WTC11 (cell line): ENCODE results near the gene UGGT1. TPM values are rescaled to one million over a fixed set of nuclear protein-coding genes. Genes with fewer than 3 reads are reported as not detected.
"Not testable (repeated sequence)": the region's sequence is repeated elsewhere in the genome, so short reads cannot be mapped to it uniquely, and the experiment has no call there.

Experiments used
- ATAC-seq: fragments of 200-7000 bp; cut with Tn5 transposase; 2 replicates; pipeline ENCODE4 v1.10.0; 2021; ENCODE audit warnings: mild to moderate bottlenecking, moderate library complexity
- CTCF ChIA-PET: fragments of 300-600 bp; sonication (Branson Sonifier 250); formaldehyde crosslinking; loops from one replicate; lab custom pipeline; 2021; ENCODE audit warnings: antibody characterized with exemption; lab: Charles Lee
- POLR2A ChIA-PET: fragments of 350-600 bp; sonication (Branson Sonifier 250); formaldehyde crosslinking; loops from one replicate; lab custom pipeline; 2021; ENCODE audit warnings: antibody characterized with exemption; lab: Charles Lee
- DNase-seq: peaks from one replicate; pipeline ENCODE4 v3.0.0; 2021; ENCODE audit warnings: low spot score
- H3K27ac Mint-ChIP-seq: 2 replicates; pipeline ENCODE4 v1.8.0; 2021; ENCODE audit warnings: mixed read lengths
- H3K27me3 Mint-ChIP-seq: 2 replicates; pipeline ENCODE4 v1.8.0; 2021; ENCODE audit warnings: low read depth, mild to moderate bottlenecking, moderate library complexity, mixed read lengths
- H3K36me3 Mint-ChIP-seq: 2 replicates; pipeline ENCODE4 v1.8.0; 2021; ENCODE audit warnings: mixed read lengths
- H3K4me1 Mint-ChIP-seq: 2 replicates; pipeline ENCODE4 v1.8.0; 2022; ENCODE audit warnings: mixed read lengths
- H3K4me3 Mint-ChIP-seq: 2 replicates; pipeline ENCODE4 v1.8.0; 2021; ENCODE audit warnings: mild to moderate bottlenecking, moderate library complexity, mixed read lengths
- H3K9me3 Mint-ChIP-seq: 2 replicates; pipeline ENCODE4 v1.8.0; 2021; ENCODE audit warnings: mixed read lengths
- ARID4B ChIP-seq: sonication (generic); formaldehyde crosslinking; IDR thresholded peaks from 2 replicates; pipeline ENCODE4 v1.8.0; 2023; ENCODE audit warnings: missing genetic modification reagents, mild to moderate bottlenecking, borderline replicate concordance
- FOXP1 ChIP-seq: sonication (generic); formaldehyde crosslinking; IDR thresholded peaks from 2 replicates; pipeline ENCODE4 v1.8.0; 2022; ENCODE audit warnings: missing genetic modification reagents, mild to moderate bottlenecking, moderate library complexity, borderline replicate concordance
- HMGA2 ChIP-seq: fragments of 250-450 bp; sonication (Bioruptor Pico); IDR thresholded peaks from 2 replicates; pipeline ENCODE4 v1.4.0; 2021; ENCODE audit warnings: mild to moderate bottlenecking, moderate library complexity
- HMGXB4 ChIP-seq: sonication (generic); formaldehyde crosslinking; IDR thresholded peaks from 2 replicates; pipeline ENCODE4 v1.8.1; 2023; ENCODE audit warnings: mild to moderate bottlenecking, moderate library complexity, missing genetic modification reagents
- IRF1 ChIP-seq: sonication (generic); formaldehyde crosslinking; IDR thresholded peaks from 2 replicates; pipeline ENCODE4 v1.8.0; 2023; ENCODE audit warnings: missing genetic modification reagents
- JAZF1 ChIP-seq: fragments of 250-450 bp; sonication (Bioruptor Pico); IDR thresholded peaks from 2 replicates; pipeline ENCODE4 v1.9.0; 2021; ENCODE audit warnings: moderate library complexity, mild to moderate bottlenecking, inconsistent platforms
- JUN ChIP-seq: sonication (generic); formaldehyde crosslinking; IDR thresholded peaks from 2 replicates; pipeline ENCODE4 v1.8.0; 2023; ENCODE audit warnings: mild to moderate bottlenecking, missing genetic modification reagents
- MLX ChIP-seq: sonication (generic); formaldehyde crosslinking; IDR thresholded peaks from 2 replicates; pipeline ENCODE4 v1.8.1; 2023; ENCODE audit warnings: mild to moderate bottlenecking, missing genetic modification reagents, moderate library complexity
- MYBL2 ChIP-seq: sonication (generic); formaldehyde crosslinking; IDR thresholded peaks from 2 replicates; pipeline ENCODE4 v1.8.1; 2023; ENCODE audit warnings: mild to moderate bottlenecking, moderate library complexity, missing genetic modification reagents
- NR1H2 ChIP-seq: sonication (generic); formaldehyde crosslinking; IDR thresholded peaks from 2 replicates; pipeline ENCODE4 v1.9.0; 2021; ENCODE audit warnings: mild to moderate bottlenecking, moderate library complexity, missing genetic modification reagents
- RELA ChIP-seq: sonication (generic); formaldehyde crosslinking; IDR thresholded peaks from 2 replicates; pipeline ENCODE4 v1.8.1; 2022; ENCODE audit warnings: missing genetic modification reagents, mild to moderate bottlenecking, borderline replicate concordance
- SMAD3 ChIP-seq: sonication (generic); formaldehyde crosslinking; IDR thresholded peaks from 2 replicates; pipeline ENCODE4 v1.8.0; 2022; ENCODE audit warnings: missing genetic modification reagents, mild to moderate bottlenecking, borderline replicate concordance
- TCF7 ChIP-seq: sonication (generic); formaldehyde crosslinking; IDR thresholded peaks from 2 replicates; pipeline ENCODE4 v1.8.0; 2022; ENCODE audit warnings: mild to moderate bottlenecking, low read depth, missing genetic modification reagents, moderate library complexity
- USF2 ChIP-seq: sonication (generic); formaldehyde crosslinking; IDR thresholded peaks from 2 replicates; pipeline ENCODE4 v1.8.1; 2023; ENCODE audit warnings: mild to moderate bottlenecking, missing genetic modification reagents, moderate library complexity
- ZNF232 ChIP-seq: sonication (generic); formaldehyde crosslinking; IDR thresholded peaks from 2 replicates; pipeline ENCODE4 v1.8.0; 2022; ENCODE audit warnings: mild to moderate bottlenecking, missing genetic modification reagents
- ZNF425 ChIP-seq: fragments of 250-450 bp; sonication (Bioruptor Pico); conservative IDR thresholded peaks from 2 replicates; pipeline ENCODE4 v1.9.0; 2021; ENCODE audit warnings: mild to moderate bottlenecking
- total RNA-seq: library from RNA; stranded (reverse); gene quantifications from 3 replicates; pipeline ENCODE4 v1.2.3, GENCODE V29; 2021

Gene UGGT1
- total RNA-seq, 1 experiment from 2014 or later: 57.9 TPM

GRCh38 chr2:128208023-128208422 lies 117.0 kb downstream of the UGGT1 start (continued):
- no peak for TF ChIP-seq JAZF1 (CRISPR knock-in tag)
- no peak for TF ChIP-seq MLX (CRISPR knock-in tag)
- no peak for TF ChIP-seq TCF7 (CRISPR knock-in tag)
- no peak for TF ChIP-seq FOXP1 (CRISPR knock-in tag)
- no peak for TF ChIP-seq HMGA2
- no peak for TF ChIP-seq SMAD3 (CRISPR knock-in tag)
- TF ChIP-seq USF2 (CRISPR knock-in tag): no peak
- no peak for TF ChIP-seq HMGXB4
- TF ChIP-seq NR1H2 (CRISPR knock-in tag): no peak
- no peak for TF ChIP-seq RELA
- TF ChIP-seq ARID4B (CRISPR knock-in tag): no peak
- no peak for TF ChIP-seq JUN
- TF ChIP-seq ZNF232: no peak
- TF ChIP-seq MYBL2 (CRISPR knock-in tag): no peak
- TF ChIP-seq, all 79 proteins: peak for 0

GRCh38 chr2:128208631-128209324 lies 117.8 kb downstream of the UGGT1 start:
- H3K27ac Mint-ChIP-seq, DNase-seq, CTCF ChIA-PET, ATAC-seq, H3K4me3 Mint-ChIP-seq, H3K36me3 Mint-ChIP-seq, POLR2A ChIA-PET, H3K4me1 Mint-ChIP-seq: not testable (repeated sequence)
- Mint-ChIP-seq H3K27me3 (peaks cover 13% of the 10 kb centered on the region), H3K9me3 (peaks cover 40% of the 10 kb centered on the region)

GRCh38 chr2:128214251-128214650 lies 123.3 kb downstream of the UGGT1 start:
- 0 out of 2 replicates have a peak, but pooled peaks cover 3% of the 10 kb centered on the region for H3K36me3 Mint-ChIP-seq
- TF ChIP-seq ZNF425 (CRISPR knock-in tag) (no peak), IRF1 (CRISPR knock-in tag) (no peak)
- TF ChIP-seq, all 79 proteins: peak for 0
- Mint-ChIP-seq H3K27ac (no peak overlapping the region), H3K4me3 (no peak overlapping the region), H3K4me1 (no peaks in the 10 kb centered on the region), H3K27me3 (peaks cover 2% of the 10 kb centered on the region; the same call in 1 of the 2 replicates), H3K9me3 (peaks cover 20% of the 10 kb centered on the region)
- ChIA-PET POLR2A (no interaction called here), CTCF (interaction anchor here (1.3 kb wide), 1 partner anchor 18 kb away, joined by 3 read pairs; no protein-coding TSS in a partner anchor)
- no peak for ATAC-seq
- no peak for DNase-seq
